Gastroesophageal sphincter (tissue), 3 donors: ENCODE measurements around the gene TEKTIP1.

ENCODE experiments used
- CTCF ChIP-seq, 4 experiments: fragments of 200-600 bp in 2 of 4; fragments of 450-650 bp in 2 of 4; sonication (generic) in 1 of 4; IDR thresholded peaks; one replicate each; pipeline ENCODE4 v1.5.1; 2017 to 2019; ENCODE audit warnings: antibody characterized with exemption in 4 of 4, mild to moderate bottlenecking in 2 of 4, moderate library complexity in 2 of 4
- EP300 ChIP-seq: sonication (generic); formaldehyde crosslinking; IDR thresholded peaks from one replicate; pipeline ENCODE4 v1.6.1; 2017; ENCODE audit warnings: antibody characterized with exemption, mild to moderate bottlenecking
- POLR2A ChIP-seq, 2 donors: fragments of 450-650 bp; IDR thresholded peaks; one replicate each; pipeline ENCODE4 v1.6.1; 2017; ENCODE audit warnings: antibody characterized with exemption in 2 of 2, mild to moderate bottlenecking in 2 of 2, moderate library complexity in 1 of 2
- POLR2AphosphoS5 ChIP-seq: sonication (generic); formaldehyde crosslinking; IDR thresholded peaks from one replicate; pipeline ENCODE4 v1.6.1; 2017; ENCODE audit warnings: antibody characterized with exemption

DNA sequence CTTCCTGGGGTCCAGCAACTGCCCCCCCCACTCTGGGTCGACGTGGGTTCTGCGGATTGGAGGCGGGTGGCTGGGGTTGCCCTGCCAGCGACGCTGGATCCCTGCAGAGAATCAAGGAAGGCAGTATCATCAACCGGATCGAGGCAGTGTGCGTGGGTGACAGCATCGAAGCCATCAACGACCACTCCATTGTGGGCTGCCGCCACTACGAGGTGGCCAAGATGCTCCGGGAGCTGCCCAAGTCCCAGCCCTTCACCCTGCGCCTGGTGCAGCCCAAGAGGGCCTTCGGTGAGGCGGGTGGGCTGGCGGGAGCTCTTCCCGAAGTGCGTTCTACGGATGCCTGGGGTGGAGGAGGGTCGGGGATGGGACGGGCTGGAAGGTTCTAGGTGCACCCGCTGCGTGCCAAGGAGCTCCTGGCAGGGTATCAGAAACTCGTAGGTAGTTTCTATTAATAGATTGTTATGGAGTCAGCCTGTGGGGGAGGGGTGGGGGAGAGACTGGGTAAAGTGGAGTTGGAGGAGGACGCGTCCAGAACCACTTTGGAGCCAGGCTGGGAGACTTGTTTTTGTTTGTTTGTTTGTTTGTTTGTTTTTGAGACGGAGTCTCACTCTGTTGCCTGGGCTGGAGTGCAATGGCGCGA is 47.9 kb downstream of the TEKTIP1 start:
- TF ChIP-seq CTCF (IDR thresholded peaks at IDR 0.05) (no peak), EP300 (no peak), POLR2AphosphoS5 (no peak), POLR2A (IDR thresholded peaks at IDR 0.05) (no peak)
